Mucosa of descending colon (tissue), 3 donors: ENCODE results near the gene DUS1L. TPM values are rescaled to one million over a fixed set of nuclear protein-coding genes. Genes with fewer than 3 reads are reported as not detected.

ENCODE experiments used
- ATAC-seq: fragments of 200-7000 bp; cut with Tn5 transposase; one replicate; pipeline ENCODE4 v1.9.1; 2020; ENCODE audit warnings: mild to moderate bottlenecking, moderate library complexity
- DNase-seq, 3 donors: peaks; one replicate each; pipeline ENCODE4 v3.0.0-alpha.2; 2020
- H3K36me3 ChIP-seq: fragments of 200-600 bp; one replicate; pipeline ENCODE4 v1.8.0; 2021; ENCODE audit warnings: low read depth, mild to moderate bottlenecking
- H3K4me1 ChIP-seq: fragments of 200-600 bp; one replicate; pipeline ENCODE4 v1.8.0; 2021; ENCODE audit warnings: low read depth, mild to moderate bottlenecking
- H3K4me3 ChIP-seq: fragments of 200-600 bp; one replicate; pipeline ENCODE4 v1.8.0; 2021; ENCODE audit warnings: mild to moderate bottlenecking
- H3K9me3 ChIP-seq: fragments of 200-600 bp; one replicate; pipeline ENCODE4 v1.8.0; 2021; ENCODE audit warnings: mild to moderate bottlenecking
- CTCF ChIP-seq: fragments of 200-600 bp; IDR thresholded peaks from one replicate; pipeline ENCODE4 v1.8.0; 2022; ENCODE audit warnings: antibody characterized with exemption, mild to moderate bottlenecking
- intact Hi-C, 2 donors: fragments of 100-400 bp; cut with DNase I in 1 of 2; cut with micrococcal nuclease in 1 of 2; formaldehyde crosslinking; loops; one replicate each; pipeline versions ENCODE4 v1.11.0 to v1.11.1; 2022; cut with DNase I, micrococcal nuclease
- total RNA-seq, 3 donors: library from RNA; stranded (reverse); fragmentation: NEBNext Ultra II Directional in 2 of 3; extraction: Animal tissue kit (Norgen Biotek cat#: 25700) in 2 of 3; gene quantifications; one replicate each; pipeline versions ENCODE4 v1.2.1 to v1.2.4, GENCODE V29; 2021 to 2023
- donor health status: DM: no; HTN: no; CAD: no; lungs with moderate emphysema.
- donor health status: DM: no; HTN: no; CAD: no.
- donor health status: DM: no; HTN: yes; CAD: no.

Gene DUS1L
- total RNA-seq, 3 donors from 2014 or later, result 99.8 to 143 (median 138) TPM

DNA sequence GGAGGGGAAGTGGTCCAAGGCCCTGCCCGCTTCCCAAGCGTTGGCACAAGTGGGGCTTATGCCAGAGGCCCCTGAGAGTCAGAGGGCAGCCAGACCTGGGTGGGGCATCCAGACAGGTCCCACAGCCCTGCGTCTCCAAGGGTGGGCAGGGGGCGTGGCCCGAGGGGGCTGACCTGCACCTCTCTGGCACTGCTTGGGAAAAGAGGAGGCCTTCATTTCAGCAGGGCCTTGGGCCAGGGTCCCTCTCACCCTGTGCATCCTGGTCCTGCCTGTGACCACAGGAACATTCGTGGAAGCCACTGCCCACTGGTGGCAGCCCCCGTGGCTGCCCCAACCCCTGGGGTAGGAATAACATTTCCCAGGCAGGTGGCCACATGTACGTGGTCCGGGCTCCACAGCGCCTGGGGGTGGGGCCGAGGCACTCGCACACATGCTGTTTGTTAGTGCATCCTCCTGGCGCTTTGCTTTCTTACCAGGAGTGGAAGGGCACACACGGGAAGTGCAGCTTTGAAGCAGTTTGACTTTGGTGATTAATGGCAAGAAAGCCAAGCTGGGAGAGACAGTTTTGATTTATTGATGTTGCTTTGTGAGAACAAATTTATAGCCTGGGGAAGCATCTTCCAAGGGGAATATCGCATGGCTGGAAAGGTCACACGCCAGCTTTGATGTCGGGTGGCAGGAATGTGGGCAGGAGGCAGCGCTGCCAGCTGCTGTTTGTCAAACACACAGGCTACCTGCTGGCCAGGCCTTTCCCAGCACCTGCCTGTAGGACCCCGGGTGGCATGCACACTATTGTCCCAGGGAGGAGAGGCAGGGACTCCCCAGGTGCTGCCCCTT lies 47.2 kb downstream of the DUS1L start:
- peaks cover 18% of the 10 kb centered on the region for H3K4me1 ChIP-seq
- no peaks in the 10 kb centered on the region for H3K9me3 ChIP-seq
- H3K4me3 ChIP-seq, result no peak overlapping the region
- no peaks in the 10 kb centered on the region for H3K36me3 ChIP-seq
- intact Hi-C loops, result loop anchor here in 1 of 2 donors (5.0 kb wide), 1 partner anchor 56 kb away; the partner anchor contains the start of gene NOTUM
- ATAC-seq (no peak), DNase-seq (no peak)
- no peak for TF ChIP-seq CTCF

GRCh38 chr17:82017612-82018151 lies 47.9 kb downstream of the DUS1L start:
- H3K4me3 ChIP-seq, result no peak overlapping the region
- intact Hi-C loops, result loop anchor here in 1 of 2 donors (5.0 kb wide), 1 partner anchor 55 kb away; the partner anchor contains the start of gene NOTUM
- H3K9me3 ChIP-seq, result no peaks in the 10 kb centered on the region
- no peak for TF ChIP-seq CTCF
- no peak for DNase-seq
- no peak for ATAC-seq
- peaks cover 18% of the 10 kb centered on the region for H3K4me1 ChIP-seq
- H3K36me3 ChIP-seq, result no peaks in the 10 kb centered on the region

DNA sequence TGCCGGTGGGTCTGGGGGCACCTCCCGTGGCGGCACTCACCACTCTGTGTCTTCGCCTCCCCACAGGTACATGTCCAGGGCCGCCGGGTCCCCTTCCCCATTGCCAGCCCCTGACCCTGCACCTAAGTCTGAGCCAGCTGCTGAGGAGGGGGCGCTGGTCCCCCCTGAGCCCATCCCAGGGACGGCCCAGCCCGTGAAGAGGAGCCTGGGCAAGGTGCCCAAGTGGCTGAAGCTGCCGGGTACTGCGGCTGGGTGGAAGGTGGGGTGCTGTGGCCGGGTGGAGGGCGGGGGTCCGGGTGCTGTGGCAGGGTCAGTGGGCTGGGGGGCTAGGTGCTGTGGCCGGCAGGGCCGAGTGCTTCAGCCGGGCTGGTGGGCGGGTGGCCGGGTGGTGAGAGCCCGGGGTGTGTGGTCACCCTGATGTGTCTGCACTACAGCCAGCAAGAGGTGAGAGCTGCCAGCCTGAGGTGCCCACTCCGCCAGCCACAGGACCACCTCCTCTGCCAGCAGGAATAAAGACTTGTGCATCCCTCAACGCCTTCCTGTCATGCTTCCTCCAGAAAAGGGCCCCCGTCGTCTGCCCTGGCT lies 48.6 kb downstream of the DUS1L start:
- intact Hi-C loops, result loop anchor here in 1 of 2 donors (5.0 kb wide), 1 partner anchor 55 kb away; the partner anchor contains the start of gene NOTUM
- H3K36me3 ChIP-seq, result no peaks in the 10 kb centered on the region
- H3K4me3 ChIP-seq, result no peak overlapping the region
- no peak for TF ChIP-seq CTCF
- DNase-seq (no peak), ATAC-seq (no peak)
- no peaks in the 10 kb centered on the region for H3K9me3 ChIP-seq
- H3K4me1 ChIP-seq, result peaks cover 18% of the 10 kb centered on the region

DNA sequence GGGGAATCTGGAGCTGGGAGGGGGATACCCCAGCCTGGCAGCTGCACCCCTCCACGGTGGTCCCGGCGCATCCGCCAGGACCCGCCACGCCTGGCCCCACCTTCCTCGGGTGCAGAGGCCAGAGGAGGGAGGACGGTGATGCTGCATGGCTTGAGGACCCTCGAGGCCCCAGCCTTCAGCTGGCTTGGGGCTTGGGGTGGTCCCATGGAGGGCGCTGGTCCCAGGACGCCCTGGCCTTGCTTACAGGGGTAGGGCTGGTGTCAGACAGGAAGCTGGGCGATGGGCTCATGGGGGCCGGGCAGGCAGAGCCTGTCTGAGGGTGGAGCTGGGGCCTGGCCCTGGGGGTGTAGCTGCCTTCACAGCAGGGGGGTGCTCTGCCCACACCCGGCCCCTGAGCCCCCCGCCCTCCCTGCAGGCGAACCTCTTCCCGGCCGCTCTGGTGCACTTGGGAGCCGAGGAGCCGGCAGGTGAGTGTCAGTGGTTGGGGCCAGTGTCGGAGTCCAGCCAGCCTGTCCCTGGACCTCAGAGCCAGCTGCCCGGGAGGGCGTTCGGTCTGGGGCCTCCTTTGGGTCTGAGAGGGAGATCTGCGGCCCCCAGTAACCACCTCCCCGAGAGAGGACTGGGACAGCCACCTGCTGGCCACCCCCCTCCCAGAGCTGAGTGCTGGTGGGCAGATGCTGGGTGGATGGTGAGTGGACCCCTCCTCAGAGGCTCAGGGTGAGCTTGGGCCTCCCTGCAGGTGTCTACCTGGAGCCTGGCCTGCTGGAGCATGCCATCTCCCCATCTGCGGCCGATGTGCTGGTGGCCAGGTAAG lies 49.3 kb downstream of the DUS1L start:
- H3K9me3 ChIP-seq, result no peaks in the 10 kb centered on the region
- H3K4me1 ChIP-seq, result peaks cover 14% of the 10 kb centered on the region
- ATAC-seq, result no peak
- no peak for DNase-seq
- intact Hi-C loops, result loop anchor here in 1 of 2 donors (5.0 kb wide), 1 partner anchor 54 kb away; the partner anchor contains the start of gene NOTUM
- H3K4me3 ChIP-seq, result no peak overlapping the region
- no peak for TF ChIP-seq CTCF
- H3K36me3 ChIP-seq, result no peaks in the 10 kb centered on the region

- no peaks in the 10 kb centered on the region for H3K36me3 ChIP-seq
- intact Hi-C loops, result loop anchor here in 1 of 2 donors (5.0 kb wide), 1 partner anchor 53 kb away; the partner anchor contains the start of gene NOTUM
- no peak for ATAC-seq
Observed at GRCh38 chr17:82015311-82015971, 50.2 kb downstream of the DUS1L start.

More at GRCh38 chr17:82015311-82015971, 50.2 kb downstream of the DUS1L start:
- Histone ChIP-seq H3K4me3 (no peak overlapping the region), H3K4me1 (peaks cover 8% of the 10 kb centered on the region), H3K9me3 (no peaks in the 10 kb centered on the region)
- DNase-seq, result no peak
- TF ChIP-seq CTCF, result no peak
